Neural cell (in vitro differentiated cells): ENCODE results near the gene ANAPC7. TPM values are rescaled to one million over a fixed set of nuclear protein-coding genes. Genes with fewer than 3 reads are reported as not detected.

Source experiments
- H2AFZ ChIP-seq: fragments of 200-600, 300-800 bp; sonication (generic), shearing (Covaris generic); 2 replicates; pipeline ENCODE4 v1.6.0; 2014; ENCODE audit warnings: low read depth, mild to moderate bottlenecking, antibody characterized with exemption, low read length, moderate library complexity
- H3F3A ChIP-seq: fragments of 200-600 bp; shearing (Covaris generic); 2 replicates; pipeline ENCODE4 v1.6.1; 2016; ENCODE audit warnings: mild to moderate bottlenecking, moderate library complexity, mixed read lengths, antibody characterized with exemption, low read length; ENCODE audit not compliant: insufficient read depth, poor library complexity, severe bottlenecking
- H3K27ac ChIP-seq: fragments of 200-600, 300-800 bp; sonication (generic), shearing (Covaris generic); 2 replicates; pipeline ENCODE4 v1.5.1; 2014; ENCODE audit warnings: mild to moderate bottlenecking, low read length, moderate library complexity
- H3K27me3 ChIP-seq: fragments of 300-800, 200-600 bp; sonication (generic), shearing (Covaris generic); 2 replicates; pipeline ENCODE4 v1.6.0; 2014; ENCODE audit warnings: mild to moderate bottlenecking, low read depth, low read length, moderate library complexity; ENCODE audit not compliant: insufficient read depth
- H3K36me3 ChIP-seq: fragments of 300-800, 200-600 bp; sonication (generic), shearing (Covaris generic); 2 replicates; pipeline ENCODE4 v1.5.1; 2014; ENCODE audit warnings: mild to moderate bottlenecking, antibody characterized with exemption, low read length, moderate library complexity; ENCODE audit not compliant: insufficient read depth
- H3K4me2 ChIP-seq: fragments of 300-800, 200-600 bp; sonication (generic), shearing (Covaris generic); 2 replicates; pipeline ENCODE4 v1.6.0; 2014; ENCODE audit warnings: mild to moderate bottlenecking, low read length
- H3K4me3 ChIP-seq: fragments of 300-800, 200-600 bp; sonication (generic), shearing (Covaris generic); 2 replicates; pipeline ENCODE4 v1.5.1; 2014; ENCODE audit warnings: mild to moderate bottlenecking, low read length, moderate library complexity
- H3K79me2 ChIP-seq: fragments of 200-600 bp; shearing (Covaris generic); replicated peaks from 2 replicates; pipeline ENCODE4 v1.6.0; 2014; ENCODE audit warnings: mild to moderate bottlenecking, low read length, moderate library complexity; ENCODE audit not compliant: insufficient read depth
- H3K9ac ChIP-seq: fragments of 300-800, 200-600 bp; sonication (generic), shearing (Covaris generic); 2 replicates; pipeline ENCODE4 v1.6.1; 2016; ENCODE audit warnings: mild to moderate bottlenecking, low read length, mixed read lengths
- H3K9me2 ChIP-seq: fragments of 200-600 bp; shearing (Covaris generic); 2 replicates; pipeline ENCODE4 v1.6.1; 2016; ENCODE audit warnings: mild to moderate bottlenecking, low read length, mixed read lengths; ENCODE audit not compliant: insufficient read depth
- H3K9me3 ChIP-seq: fragments of 200-600, 300-800 bp; sonication (generic), shearing (Covaris generic); 2 replicates; pipeline ENCODE4 v1.6.1; 2016; ENCODE audit warnings: mild to moderate bottlenecking, mixed run types, low read length, moderate library complexity, mixed read lengths
- H4K20me1 ChIP-seq: fragments of 200-600 bp; shearing (Covaris generic); 2 replicates; pipeline ENCODE4 v1.6.1; 2016; ENCODE audit warnings: mild to moderate bottlenecking, mixed run types; ENCODE audit not compliant: insufficient read depth
- CTCF ChIP-seq: fragments of 450-650 bp; IDR thresholded peaks from 2 replicates; pipeline ENCODE4 v1.5.1; 2014; ENCODE audit warnings: antibody characterized with exemption, mild to moderate bottlenecking, moderate library complexity; ENCODE audit not compliant: poor library complexity, severe bottlenecking
- EP300 ChIP-seq: fragments of 450-650 bp; conservative IDR thresholded peaks from 2 replicates; pipeline ENCODE4 v1.6.1; 2014; ENCODE audit warnings: antibody characterized with exemption, mild to moderate bottlenecking, moderate library complexity; ENCODE audit not compliant: poor library complexity, severe bottlenecking
- EZH2 ChIP-seq: fragments of 200-600, 300-800 bp; shearing (Covaris generic), sonication (generic); IDR thresholded peaks from 2 replicates; pipeline ENCODE4 v1.6.1; 2014; ENCODE audit warnings: antibody characterized with exemption, low read length, borderline replicate concordance, mild to moderate bottlenecking; ENCODE audit not compliant: insufficient read depth, poor library complexity, severe bottlenecking
- MXI1 ChIP-seq: fragments of 450-650 bp; conservative IDR thresholded peaks from 2 replicates; pipeline ENCODE4 v1.6.1; 2014; ENCODE audit warnings: antibody characterized with exemption, mild to moderate bottlenecking; ENCODE audit not compliant: poor library complexity, severe bottlenecking
- POLR2AphosphoS5 ChIP-seq: IDR thresholded peaks from 2 replicates; pipeline ENCODE4 v1.6.1; 2012
- RAD21 ChIP-seq: fragments of 450-650 bp; conservative IDR thresholded peaks from 2 replicates; pipeline ENCODE4 v1.6.1; 2014; ENCODE audit warnings: antibody characterized with exemption, mild to moderate bottlenecking, moderate library complexity
- REST ChIP-seq: IDR thresholded peaks from 2 replicates; pipeline ENCODE4 v1.6.1; 2012; ENCODE audit warnings: borderline replicate concordance
- SMC3 ChIP-seq: fragments of 450-650 bp; conservative IDR thresholded peaks from 2 replicates; pipeline ENCODE4 v1.6.1; 2014; ENCODE audit warnings: antibody characterized with exemption, mild to moderate bottlenecking, moderate library complexity; ENCODE audit not compliant: poor library complexity
- TAF1 ChIP-seq: IDR thresholded peaks from 2 replicates; pipeline ENCODE4 v1.6.1; 2012; ENCODE audit warnings: low read depth
- polyA plus RNA-seq: library from polyadenylated mRNA; depleted of rRNA; stranded (reverse); fragments of >200 nt; gene quantifications from 2 replicates; pipeline ENCODE4 v1.2.3, GENCODE V29; 2014

ANAPC7 gene
- polyA plus RNA-seq, 1 donor from 2014 or later = 92.8 TPM

GRCh38 chr12:110348431-110349059, 55.0 kb downstream of the ANAPC7 start:
- Histone ChIP-seq H3F3A (no peaks in the 10 kb centered on the region), H3K4me3 (no peak overlapping the region), H3K27me3 (no peaks in the 10 kb centered on the region), H4K20me1 (no peaks in the 10 kb centered on the region), H3K79me2 (no peaks in the 10 kb centered on the region), H3K27ac (no peak overlapping the region), H3K9ac (no peak overlapping the region), H3K4me2 (no peak overlapping the region), H3K9me3 (no peaks in the 10 kb centered on the region), H3K9me2 (no peaks in the 10 kb centered on the region), H3K36me3 (peaks cover 6% of the 10 kb centered on the region), H2AFZ (no peak overlapping the region)
- TF ChIP-seq EP300 (no peak), CTCF (no peak), RAD21 (no peak), REST (no peak), EZH2 (no peak), MXI1 (no peak), SMC3 (no peak), POLR2AphosphoS5 (no peak), TAF1 (no peak)

GRCh38 chr12:110347767-110348166, 55.7 kb downstream of the ANAPC7 start:
- no peak overlapping the region for H2AFZ ChIP-seq
- H3K4me2 ChIP-seq = no peak overlapping the region
- H3K9me3 ChIP-seq = no peaks in the 10 kb centered on the region
- H3K27me3 ChIP-seq = no peaks in the 10 kb centered on the region
- no peak overlapping the region for H3K27ac ChIP-seq
- H3K9ac ChIP-seq = no peak overlapping the region
- no peak for TF ChIP-seq EZH2
- no peak for TF ChIP-seq POLR2AphosphoS5
- TF ChIP-seq MXI1 = no peak
- no peak for TF ChIP-seq RAD21
- TF ChIP-seq SMC3 = no peak
- TF ChIP-seq EP300 = no peak
- no peak for TF ChIP-seq TAF1
- TF ChIP-seq CTCF = no peak
- TF ChIP-seq REST = no peak
- H3K36me3 ChIP-seq = peaks cover 6% of the 10 kb centered on the region
- no peaks in the 10 kb centered on the region for H3F3A ChIP-seq
- no peaks in the 10 kb centered on the region for H3K9me2 ChIP-seq
- H3K4me3 ChIP-seq = no peak overlapping the region
- H4K20me1 ChIP-seq = no peaks in the 10 kb centered on the region
- no peaks in the 10 kb centered on the region for H3K79me2 ChIP-seq
